KOPT-K1 (cell line): ENCODE data around the gene RAB15.
A peak's percentile ranks its signal among the peaks of the same experiment; 100 is the strongest.

Experiments used
- H3K27ac ChIP-seq: fragments of 200-600 bp; sonication (generic); 2 replicates; pipeline ENCODE4 v1.5.1; 2016; ENCODE audit warnings: antibody characterized with exemption, mild to moderate bottlenecking, low read depth, low read length; ENCODE audit not compliant: poor library complexity, severe bottlenecking
- H3K36me3 ChIP-seq: fragments of 200-600 bp; sonication (generic); 2 replicates; pipeline ENCODE4 v1.5.1; 2017; ENCODE audit warnings: antibody characterized with exemption, mild to moderate bottlenecking, low read length, moderate library complexity; ENCODE audit not compliant: insufficient read depth
- H3K9me3 ChIP-seq: fragments of 200-600 bp; sonication (generic); 2 replicates; pipeline ENCODE4 v1.5.1; 2017; ENCODE audit warnings: antibody characterized with exemption, low read length, mild to moderate bottlenecking; ENCODE audit not compliant: insufficient read depth, poor library complexity, severe bottlenecking

The RAB15 gene

GRCh38 chr14:64971943-64972791 is at the start of gene RAB15:
RAB15 (minus strand) TSS chr14:64972336; CDS start chr14:64972076, 260 bp downstream.
- Histone ChIP-seq H3K9me3 (no peaks in the 10 kb centered on the region), H3K27ac (peak within 1 kb of the TSS; percentile 53), H3K36me3 (no peaks in the 10 kb centered on the region)

GRCh38 chr14:65019944-65020566 is 47.9 kb upstream of the RAB15 start:
- H3K9me3 ChIP-seq, result no peaks in the 10 kb centered on the region
- H3K27ac ChIP-seq, result no peak overlapping the region
- H3K36me3 ChIP-seq, result peaks cover 30% of the 10 kb centered on the region

- no peaks in the 10 kb centered on the region for H3K9me3 ChIP-seq
- H3K36me3 ChIP-seq, result peaks cover 54% of the 10 kb centered on the region
- no peak overlapping the region for H3K27ac ChIP-seq
Observed at GRCh38 chr14:65016471-65016870, 44.3 kb upstream of the RAB15 start.

- H3K27ac ChIP-seq, result no peak overlapping the region
- H3K36me3 ChIP-seq, result peaks cover 61% of the 10 kb centered on the region
- no peaks in the 10 kb centered on the region for H3K9me3 ChIP-seq
Observed at GRCh38 chr14:65015391-65015790, 43.3 kb upstream of the RAB15 start.

- H3K27ac ChIP-seq, result no peak overlapping the region
- H3K9me3 ChIP-seq, result no peaks in the 10 kb centered on the region
- H3K36me3 ChIP-seq, result peaks cover 77% of the 10 kb centered on the region
Observed at GRCh38 chr14:65012353-65012752, 40.2 kb upstream of the RAB15 start.

- Histone ChIP-seq H3K36me3 (peaks cover 73% of the 10 kb centered on the region), H3K9me3 (no peaks in the 10 kb centered on the region), H3K27ac (no peak overlapping the region)
Observed at GRCh38 chr14:65011538-65011937, 39.4 kb upstream of the RAB15 start.

- Histone ChIP-seq H3K36me3 (peaks cover 73% of the 10 kb centered on the region), H3K9me3 (no peaks in the 10 kb centered on the region), H3K27ac (no peak overlapping the region)
Observed at GRCh38 chr14:65010211-65010931, 38.2 kb upstream of the RAB15 start.

GRCh38 chr14:65007202-65007601 is 35.1 kb upstream of the RAB15 start:
- Histone ChIP-seq H3K27ac (no peak overlapping the region), H3K9me3 (no peaks in the 10 kb centered on the region), H3K36me3 (peaks cover 51% of the 10 kb centered on the region)

- H3K27ac ChIP-seq, result no peak overlapping the region
- H3K9me3 ChIP-seq, result no peaks in the 10 kb centered on the region
- peaks cover 42% of the 10 kb centered on the region for H3K36me3 ChIP-seq
Observed at GRCh38 chr14:65006261-65006721, 34.2 kb upstream of the RAB15 start.

- Histone ChIP-seq H3K9me3 (no peaks in the 10 kb centered on the region), H3K27ac (no peak overlapping the region)
Observed at GRCh38 chr14:65003394-65003793, 31.3 kb upstream of the RAB15 start.

GRCh38 chr14:65002586-65003210 is 30.6 kb upstream of the RAB15 start:
- Histone ChIP-seq H3K27ac (no peak overlapping the region), H3K9me3 (no peaks in the 10 kb centered on the region), H3K36me3 (peaks cover 20% of the 10 kb centered on the region)

More at GRCh38 chr14:65003394-65003793, 31.3 kb upstream of the RAB15 start:
- H3K36me3 ChIP-seq, result peaks cover 20% of the 10 kb centered on the region

GRCh38 chr14:65001723-65002122 is 29.6 kb upstream of the RAB15 start:
- no peaks in the 10 kb centered on the region for H3K9me3 ChIP-seq
- peaks cover 16% of the 10 kb centered on the region for H3K36me3 ChIP-seq
- no peak overlapping the region for H3K27ac ChIP-seq

- Histone ChIP-seq H3K36me3 (peaks cover 9% of the 10 kb centered on the region), H3K9me3 (no peaks in the 10 kb centered on the region), H3K27ac (no peak overlapping the region)
Observed at GRCh38 chr14:65000898-65001591, 28.9 kb upstream of the RAB15 start.

GRCh38 chr14:64998455-64998931 is 26.4 kb upstream of the RAB15 start:
- no peaks in the 10 kb centered on the region for H3K36me3 ChIP-seq
- no peak overlapping the region for H3K27ac ChIP-seq
- no peaks in the 10 kb centered on the region for H3K9me3 ChIP-seq
